DMS 273 (cell line): ENCODE results near the gene TMC4.
"Not testable (repeated sequence)": the region's sequence is repeated elsewhere in the genome, so short reads cannot be mapped to it uniquely, and the experiment has no call there.

Experiments
- DNase-seq: peaks from one replicate; lab custom pipeline; 2025; ENCODE audit not compliant: unreplicated experiment; lab: John Stamatoyannopoulos, UW

The TMC4 gene, protein sequence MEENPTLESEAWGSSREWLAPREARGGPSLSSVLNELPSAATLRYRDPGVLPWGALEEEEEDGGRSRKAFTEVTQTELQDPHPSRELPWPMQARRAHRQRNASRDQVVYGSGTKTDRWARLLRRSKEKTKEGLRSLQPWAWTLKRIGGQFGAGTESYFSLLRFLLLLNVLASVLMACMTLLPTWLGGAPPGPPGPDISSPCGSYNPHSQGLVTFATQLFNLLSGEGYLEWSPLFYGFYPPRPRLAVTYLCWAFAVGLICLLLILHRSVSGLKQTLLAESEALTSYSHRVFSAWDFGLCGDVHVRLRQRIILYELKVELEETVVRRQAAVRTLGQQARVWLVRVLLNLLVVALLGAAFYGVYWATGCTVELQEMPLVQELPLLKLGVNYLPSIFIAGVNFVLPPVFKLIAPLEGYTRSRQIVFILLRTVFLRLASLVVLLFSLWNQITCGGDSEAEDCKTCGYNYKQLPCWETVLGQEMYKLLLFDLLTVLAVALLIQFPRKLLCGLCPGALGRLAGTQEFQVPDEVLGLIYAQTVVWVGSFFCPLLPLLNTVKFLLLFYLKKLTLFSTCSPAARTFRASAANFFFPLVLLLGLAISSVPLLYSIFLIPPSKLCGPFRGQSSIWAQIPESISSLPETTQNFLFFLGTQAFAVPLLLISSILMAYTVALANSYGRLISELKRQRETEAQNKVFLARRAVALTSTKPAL

DNA sequence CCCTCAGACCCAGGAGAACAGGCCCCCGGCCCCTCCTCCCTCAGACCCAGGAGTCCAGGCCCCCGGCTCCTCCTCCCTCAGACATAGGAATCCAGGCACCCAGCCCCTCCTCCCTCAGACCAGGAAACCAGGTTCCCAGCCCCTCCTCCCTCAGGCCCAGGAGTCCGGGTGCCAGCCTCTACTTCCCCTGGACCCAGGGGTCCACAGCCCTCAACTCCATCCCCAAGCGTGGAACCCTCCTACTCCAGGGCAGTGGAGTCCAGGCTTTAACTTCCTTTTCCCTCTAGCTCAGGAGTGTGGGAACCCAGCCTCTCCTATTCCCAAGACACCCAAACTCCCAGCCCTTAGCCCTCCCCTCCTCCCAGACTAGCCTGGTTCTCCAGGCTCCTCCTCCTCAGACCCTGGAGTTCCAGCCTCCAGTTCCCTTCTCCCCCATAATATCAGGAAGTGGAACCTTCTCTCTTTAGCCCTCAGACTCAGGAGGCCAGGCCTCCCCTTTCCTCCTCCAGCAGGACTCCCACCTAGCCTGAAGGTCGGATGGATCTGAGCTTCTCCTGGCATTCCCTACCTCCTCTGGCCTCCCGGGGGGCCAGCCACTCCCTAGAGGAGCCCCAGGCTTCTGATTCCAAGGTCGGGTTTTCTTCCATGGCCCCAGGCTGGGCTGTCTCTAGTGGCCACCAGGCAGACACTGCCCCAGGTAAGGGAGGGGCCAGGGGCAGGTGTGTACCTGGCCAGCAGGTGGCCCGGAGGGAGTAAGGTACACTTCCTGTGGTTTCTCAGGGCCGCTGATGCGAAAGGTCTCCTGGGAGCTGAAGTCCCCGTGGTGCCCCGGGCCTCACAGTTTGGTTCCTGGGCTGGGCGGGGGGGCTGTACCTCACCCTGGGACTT, at the start of gene TMC4:
Gene TMC4 (minus strand): TSS at position 690 of the 888 bp plus-strand sequence. CDS start 43 bp downstream, at position 647.
- DNase-seq: peak; percentile 31

- not testable (repeated sequence) for DNase-seq
These were observed 49.0 kb upstream of the TMC4 start for GRCh38 chr19:54221947-54222346.

DNA sequence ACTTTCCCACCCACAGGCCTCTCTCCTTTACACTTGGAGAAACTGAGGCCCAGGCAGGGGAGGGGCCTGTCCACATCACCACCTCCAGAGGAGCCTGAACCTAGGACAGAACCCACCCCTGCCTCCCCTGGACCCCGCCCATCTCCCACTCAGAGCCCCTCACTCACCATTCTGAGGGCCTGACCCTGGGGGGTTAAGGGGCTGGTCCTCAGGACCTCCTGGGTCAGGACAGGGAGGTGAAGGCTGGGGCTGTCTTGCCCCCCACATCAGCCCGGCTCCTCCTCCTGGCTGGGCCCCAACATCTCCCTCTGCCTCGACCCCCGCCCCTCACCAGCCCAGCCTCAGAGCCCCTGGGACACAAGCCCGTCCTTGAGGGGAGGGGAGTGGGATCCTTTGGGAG, 46.7 kb upstream of the TMC4 start:
- DNase-seq: not testable (repeated sequence)

- DNase-seq: no peak
These were observed 46.2 kb upstream of the TMC4 start for GRCh38 chr19:54218960-54219661.

DNA sequence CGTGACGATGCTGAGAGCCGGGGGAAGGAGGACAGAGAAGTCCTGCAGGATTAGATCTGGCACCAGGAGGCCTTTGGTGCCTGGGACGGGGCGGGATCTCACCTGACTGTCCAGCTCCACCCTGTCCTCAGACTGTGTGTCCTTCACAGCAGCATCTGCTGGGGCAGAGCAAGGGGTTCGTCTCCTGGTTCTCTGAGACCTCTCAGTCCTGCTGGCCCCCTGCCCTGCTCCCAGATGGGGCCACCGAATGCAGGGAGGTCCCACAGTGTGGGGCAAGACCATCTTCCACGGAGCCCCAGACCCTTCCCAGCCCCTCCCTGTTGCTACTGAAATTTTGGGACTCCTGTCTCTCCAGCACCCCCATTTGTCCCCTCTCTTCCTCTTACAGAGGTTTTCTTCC, 45.3 kb upstream of the TMC4 start:
- DNase-seq: no peak

DNA sequence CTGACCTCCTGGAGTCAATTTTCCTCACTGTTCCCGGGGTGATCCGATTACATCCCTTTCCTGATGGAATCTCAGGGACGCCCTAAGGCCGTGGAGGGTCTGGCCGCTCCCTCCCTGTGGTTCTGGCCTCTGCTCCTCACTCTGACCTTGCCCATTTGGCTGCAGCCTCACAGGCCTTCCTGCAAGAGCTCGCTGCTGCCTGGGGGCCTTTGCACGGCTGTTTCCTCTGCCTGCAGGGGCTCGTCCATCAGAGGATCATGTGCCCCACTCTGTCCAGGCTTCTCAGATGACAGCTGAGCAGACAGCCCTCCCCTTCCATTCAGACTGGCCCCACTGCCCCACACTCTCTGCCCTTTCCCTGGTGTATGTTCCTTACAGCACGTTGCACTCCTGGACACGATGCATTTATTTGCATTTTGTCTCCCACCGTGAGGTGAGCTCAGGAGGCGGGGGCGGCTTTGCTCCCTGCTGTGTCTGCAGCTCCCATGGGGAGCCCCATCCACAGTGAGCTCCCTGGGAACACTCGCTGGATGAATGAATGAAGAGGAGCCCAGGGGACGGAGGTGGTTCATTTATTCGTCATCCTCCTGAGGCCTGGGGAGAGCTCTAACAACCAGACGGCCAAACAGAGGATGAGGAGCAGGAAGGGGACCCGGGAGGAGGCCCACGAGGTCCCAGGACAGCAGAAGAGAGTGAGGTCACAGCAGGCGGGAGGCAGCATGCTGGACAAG, 44.7 kb upstream of the TMC4 start:
- not testable (repeated sequence) for DNase-seq

GRCh38 chr19:54216869-54217268, 43.9 kb upstream of the TMC4 start:
- no peak for DNase-seq

DNA sequence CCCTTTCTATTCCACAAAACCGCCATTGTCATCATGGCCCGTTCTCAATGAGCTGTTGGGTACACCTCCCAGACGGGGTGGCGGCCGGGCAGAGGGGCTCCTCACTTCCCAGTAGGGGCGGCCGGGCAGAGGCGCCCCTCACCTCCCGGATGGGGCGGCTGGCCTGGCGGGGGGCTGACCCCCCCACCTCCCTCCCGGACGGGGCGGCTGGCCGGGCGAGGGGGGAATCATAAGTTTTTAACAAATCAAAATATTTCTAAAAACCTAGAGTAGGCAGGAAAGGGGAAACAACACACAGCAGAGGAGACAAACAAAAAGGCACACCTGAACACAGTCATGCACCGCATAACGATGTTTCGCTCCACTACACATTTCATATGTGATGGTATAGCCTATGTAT, 41.8 kb upstream of the TMC4 start:
- not testable (repeated sequence) for DNase-seq

GRCh38 chr19:54214217-54214616, 41.3 kb upstream of the TMC4 start:
- DNase-seq: not testable (repeated sequence)

- DNase-seq: no peak
These were observed 38.3 kb upstream of the TMC4 start for GRCh38 chr19:54211235-54211634.

DNA sequence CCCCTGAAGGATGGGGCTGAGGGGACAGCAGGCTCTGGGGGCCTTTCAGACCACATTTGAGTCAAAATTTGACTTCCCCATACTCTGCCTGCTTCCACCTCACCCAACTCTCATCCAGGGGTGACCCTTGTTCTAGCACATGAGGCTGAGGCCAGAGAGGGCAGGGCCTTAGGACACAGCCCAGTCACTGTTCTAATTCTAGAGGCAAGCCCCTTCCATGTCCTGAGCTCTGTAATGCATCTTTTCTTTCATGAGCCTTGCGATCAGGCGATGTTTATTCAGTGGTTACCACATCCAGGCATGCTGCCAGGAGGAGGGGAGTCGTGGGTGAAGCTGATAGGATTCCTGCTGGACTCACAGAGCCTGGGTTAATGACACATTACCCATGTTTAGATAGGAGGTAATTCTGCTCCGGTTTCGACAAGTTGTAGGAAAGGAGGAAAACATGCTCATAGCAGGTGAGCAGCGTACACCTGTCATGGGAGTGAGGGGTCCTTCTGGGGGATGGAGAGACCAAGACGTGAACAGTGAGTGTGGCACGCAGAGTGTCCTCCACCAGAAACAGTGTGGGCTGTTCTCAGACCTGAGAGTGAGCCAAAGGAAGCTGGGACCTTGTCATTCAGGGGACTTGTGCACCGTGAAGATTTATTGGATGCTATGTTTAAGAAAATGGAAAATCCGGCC, 37.0 kb upstream of the TMC4 start:
- peak; percentile 96 for DNase-seq

DNA sequence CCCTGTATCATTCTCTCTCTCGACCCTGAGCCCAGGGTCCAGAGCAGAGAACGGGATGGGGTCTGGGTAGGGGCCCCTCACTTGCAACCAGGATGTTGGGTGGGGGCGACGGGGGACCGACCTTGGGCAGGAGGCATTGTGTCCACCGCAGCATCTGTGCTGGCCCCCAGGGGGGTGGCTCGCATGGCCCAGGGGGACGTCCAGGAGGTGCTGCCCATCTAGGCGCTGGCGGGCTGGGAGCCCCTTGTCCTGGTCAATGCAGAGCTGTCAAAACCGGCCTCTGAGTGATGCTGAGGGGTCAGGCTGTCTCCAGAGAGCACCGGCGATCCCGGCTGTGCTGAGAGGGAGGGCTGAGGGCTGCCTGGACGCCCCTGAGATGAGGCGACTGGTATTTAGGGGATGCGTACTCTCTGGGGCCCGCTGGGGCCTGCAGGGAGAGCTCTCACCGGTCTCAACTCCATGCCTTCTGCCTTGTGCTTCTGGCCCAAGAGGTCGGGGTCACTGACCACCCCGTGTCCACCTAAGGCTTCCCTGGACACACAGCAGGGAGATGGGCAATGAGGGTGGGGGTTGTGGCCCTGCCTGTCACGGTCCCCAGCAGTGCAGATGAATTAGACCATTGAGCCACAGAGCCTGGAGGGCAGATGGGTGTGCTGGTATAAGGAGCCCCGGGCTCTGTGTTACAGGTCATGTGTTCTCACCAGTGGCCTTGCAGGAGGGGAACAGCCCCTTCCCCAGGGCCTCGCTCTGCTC, 36.3 kb upstream of the TMC4 start:
- DNase-seq: peak; percentile 75

DNA sequence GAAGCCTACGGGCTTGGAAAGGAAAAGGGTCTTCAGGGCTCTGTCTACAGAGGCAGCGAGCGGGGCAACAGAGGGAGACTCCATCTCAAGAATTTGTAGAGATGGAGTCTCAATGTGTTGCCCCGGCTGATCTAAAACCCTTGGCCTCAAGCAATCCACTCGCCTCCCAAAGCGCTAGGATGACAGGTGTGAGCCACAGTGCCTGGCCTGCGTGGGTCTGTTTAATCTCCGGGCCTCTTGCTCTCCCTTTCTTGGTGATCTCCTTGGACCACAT, 35.8 kb upstream of the TMC4 start:
- peak; percentile 84 for DNase-seq

DNA sequence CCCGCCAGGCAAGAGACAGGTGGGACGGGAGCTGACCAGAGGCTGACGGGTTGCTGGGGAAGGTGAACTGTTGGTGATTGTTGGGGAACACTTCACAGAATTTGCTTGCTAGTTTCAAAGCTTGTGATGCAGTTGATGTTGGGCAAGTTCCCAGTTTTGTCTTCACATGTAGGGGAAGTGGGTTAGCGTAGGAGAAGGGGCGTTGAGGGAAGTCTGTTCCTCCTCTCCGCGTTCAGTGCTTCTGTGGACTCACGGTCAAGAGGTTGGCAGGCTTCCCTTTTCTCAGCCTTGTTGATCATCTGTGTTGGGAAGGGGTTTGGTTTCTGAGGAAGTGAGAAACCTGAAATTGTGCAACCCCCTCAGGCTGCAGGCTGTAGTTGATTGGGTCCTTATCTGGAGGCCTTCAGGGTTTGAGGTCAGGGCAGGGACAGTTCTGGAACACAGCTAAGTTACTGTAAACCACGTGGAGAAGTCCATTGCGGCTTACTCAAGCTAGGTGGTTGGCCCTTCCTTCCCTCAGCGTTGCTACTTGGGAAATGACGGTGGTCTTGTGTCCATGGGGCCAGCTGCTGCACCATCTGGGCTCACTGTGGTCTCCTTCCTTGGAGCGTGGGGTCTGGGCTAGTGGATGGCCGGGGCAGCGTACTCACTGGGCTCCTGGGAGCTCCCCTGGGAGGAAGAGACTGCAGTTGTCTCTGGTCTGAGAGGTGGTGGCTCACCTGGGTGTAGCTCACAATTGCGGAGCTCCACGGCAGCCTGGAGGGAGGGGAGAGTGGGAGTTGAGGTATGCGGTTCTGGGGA, 35.2 kb upstream of the TMC4 start:
- DNase-seq: peak; percentile 85

GRCh38 chr19:54207676-54207982, 34.7 kb upstream of the TMC4 start:
- no peak for DNase-seq

DNA sequence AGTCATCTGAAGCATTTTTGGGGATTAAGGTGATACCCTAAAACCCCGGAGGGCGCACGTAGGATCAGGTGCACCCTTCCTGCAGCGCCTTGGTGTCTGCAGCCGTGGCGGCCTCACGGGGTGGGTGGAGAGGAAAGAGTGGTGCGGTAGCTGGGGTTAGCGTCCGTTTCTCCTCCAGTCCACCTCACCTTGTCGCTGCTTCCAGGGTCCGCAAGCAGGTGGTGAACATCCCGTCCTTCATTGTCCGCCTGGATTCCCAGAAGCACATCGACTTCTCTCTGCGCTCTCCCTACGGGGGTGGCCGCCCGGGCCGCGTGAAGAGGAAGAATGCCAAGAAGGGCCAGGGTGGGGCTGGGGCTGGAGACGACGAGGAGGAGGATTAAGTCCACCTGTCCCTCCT, 34.2 kb upstream of the TMC4 start:
- DNase-seq: not testable (repeated sequence)

GRCh38 chr19:54206831-54207177, 33.8 kb upstream of the TMC4 start:
- peak; percentile 31 for DNase-seq

DNA sequence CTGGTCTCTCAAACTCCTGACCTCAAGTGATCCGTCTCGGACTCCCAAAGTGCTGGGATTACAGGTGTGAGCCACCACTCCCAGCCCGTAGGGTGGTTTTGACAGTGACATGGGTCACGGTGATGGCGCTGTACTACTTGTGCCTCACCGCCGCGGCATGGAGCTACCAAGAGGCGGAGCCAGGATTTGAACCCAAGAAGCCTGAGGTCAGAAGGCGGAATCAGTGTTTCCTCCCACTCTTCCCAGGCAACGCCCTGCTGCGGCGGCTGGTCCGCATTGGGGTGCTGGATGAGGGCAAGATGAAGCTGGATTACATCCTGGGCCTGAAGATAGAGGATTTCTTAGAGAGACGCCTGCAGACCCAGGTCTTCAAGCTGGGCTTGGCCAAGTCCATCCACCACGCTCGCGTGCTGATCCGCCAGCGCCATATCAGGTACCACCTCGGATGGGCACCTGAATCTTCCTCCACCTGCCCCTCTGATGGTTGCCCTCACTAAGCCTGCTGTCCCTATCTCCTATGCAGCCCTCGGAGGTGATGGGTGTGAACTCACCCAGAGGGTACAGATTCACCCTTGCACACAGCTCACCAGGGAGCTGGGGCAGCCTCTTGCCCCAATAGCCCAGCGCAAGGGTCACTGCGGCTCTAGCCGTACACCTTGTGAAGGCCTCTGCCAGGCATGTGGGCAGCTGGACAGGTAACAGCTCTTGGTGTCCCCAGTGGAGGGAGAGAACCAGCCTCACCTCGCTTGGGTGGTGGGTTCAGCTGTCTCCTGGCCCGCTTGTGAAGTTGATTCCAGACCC, 33.3 kb upstream of the TMC4 start:
- no peak for DNase-seq
